ENCODE data around the gene AFF2.

GRCh38 chrX:148600131-148600530 lies 99.7 kb downstream of the AFF2 start:
- TF ChIP-seq CTCF (IDR thresholded peaks at IDR 0.05) (no peak), POLR2A (IDR thresholded peaks at IDR 0.05) (no peak), POLR2AphosphoS5 (IDR thresholded peaks at IDR 0.05) (no peak), EP300 (IDR thresholded peaks at IDR 0.05) (no peak)

Data from upper lobe of left lung (tissue), 4 donors.